Activated CD8-positive, alpha-beta memory T cell treated with anti-CD3 and anti-CD28 coated beads for 36 hours (primary cell): ENCODE measurements around the gene TBL1XR1. TPM values are rescaled to one million over a fixed set of nuclear protein-coding genes. Genes with fewer than 3 reads are reported as not detected.
"Not testable (repeated sequence)": the region's sequence is repeated elsewhere in the genome, so short reads cannot be mapped to it uniquely, and the experiment has no call there.

ENCODE experiments used
- CTCF ChIA-PET: fragments of 350-600 bp; sonication (Branson Sonifier 250); formaldehyde crosslinking; loops from one replicate; lab custom pipeline; 2021; ENCODE audit warnings: antibody characterized with exemption; lab: Charles Lee
- POLR2A ChIA-PET: fragments of 350-600 bp; sonication (Branson Sonifier 250); formaldehyde crosslinking; loops from one replicate; lab custom pipeline; 2021; ENCODE audit warnings: antibody characterized with exemption; lab: Charles Lee
- total RNA-seq, 2 experiments: library from RNA; stranded (reverse); gene quantifications; one replicate each; pipeline ENCODE4 v1.2.3, GENCODE V29; 2021

Gene TBL1XR1
- total RNA-seq, 2 experiments from 2014 or later = 197 to 208 TPM

DNA sequence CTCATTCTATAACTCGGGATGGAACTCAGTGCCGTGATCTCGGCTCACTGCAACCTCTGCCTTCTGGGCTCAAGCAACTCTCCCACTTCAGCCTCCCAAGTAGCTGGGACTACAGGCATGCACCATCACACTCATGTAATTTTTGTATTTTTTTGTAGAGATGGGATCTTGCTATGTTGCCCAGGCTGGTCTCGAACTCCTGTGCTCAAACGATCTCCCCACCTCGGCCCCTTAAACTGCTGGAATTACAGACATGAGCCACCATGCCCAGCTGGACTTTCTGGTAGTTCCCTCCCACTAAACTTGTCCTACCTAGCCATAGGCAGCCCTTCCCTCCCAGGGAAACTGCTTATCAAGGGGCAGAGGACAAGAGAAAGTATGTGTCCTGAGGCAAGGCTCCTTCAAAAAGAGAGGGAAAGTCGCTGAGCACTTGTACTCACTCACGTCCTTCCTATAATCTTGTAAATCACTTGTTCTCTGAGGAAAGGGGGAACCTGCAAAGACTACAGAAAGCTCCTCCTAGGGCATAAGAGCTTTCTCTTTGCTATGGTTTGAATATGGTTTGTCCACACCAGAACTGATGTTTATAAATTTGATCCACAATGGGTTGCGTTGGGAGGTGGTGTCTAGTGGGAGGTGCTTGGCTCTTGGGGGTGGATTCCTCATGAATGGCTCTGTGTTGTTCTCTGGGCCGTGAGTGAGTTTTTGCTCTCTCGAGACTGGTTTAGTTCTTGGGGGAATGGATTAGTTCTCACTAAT, 13.6 kb upstream of the TBL1XR1 start:
- CTCF ChIA-PET = interaction anchor here (1.6 kb wide), 1 partner anchor 8 kb away, joined by 3 read pairs; no protein-coding TSS in a partner anchor
- POLR2A ChIA-PET = no interaction called here

DNA sequence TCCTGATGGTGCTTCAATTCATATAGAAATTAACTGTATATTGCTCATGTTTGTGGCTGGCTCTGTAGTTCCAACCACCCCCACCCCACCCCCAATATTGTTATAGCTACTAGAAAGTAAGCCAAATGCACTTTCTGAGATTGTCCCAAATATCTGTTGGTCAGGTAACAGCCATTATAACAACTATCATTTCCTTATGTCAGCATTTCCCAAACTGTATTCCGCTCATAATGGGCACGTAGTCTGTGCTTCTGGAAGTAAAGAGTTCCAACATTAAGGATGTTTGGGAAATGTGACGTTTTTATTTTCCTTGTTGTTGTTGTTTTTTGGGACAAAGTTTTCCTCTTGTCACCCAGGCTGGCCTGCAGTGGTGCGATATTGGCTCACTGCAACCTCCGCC, 12.2 kb upstream of the TBL1XR1 start:
- POLR2A ChIA-PET = no interaction called here
- CTCF ChIA-PET = interaction anchor here (0.6 kb wide), 1 partner anchor 128 kb away, joined by 3 read pairs; no protein-coding TSS in a partner anchor

GRCh38 chr3:177208781-177209180, 11.5 kb upstream of the TBL1XR1 start:
- ChIA-PET CTCF (interaction anchor here (0.6 kb wide), 1 partner anchor 129 kb away, joined by 3 read pairs; no protein-coding TSS in a partner anchor), POLR2A (no interaction called here)

DNA sequence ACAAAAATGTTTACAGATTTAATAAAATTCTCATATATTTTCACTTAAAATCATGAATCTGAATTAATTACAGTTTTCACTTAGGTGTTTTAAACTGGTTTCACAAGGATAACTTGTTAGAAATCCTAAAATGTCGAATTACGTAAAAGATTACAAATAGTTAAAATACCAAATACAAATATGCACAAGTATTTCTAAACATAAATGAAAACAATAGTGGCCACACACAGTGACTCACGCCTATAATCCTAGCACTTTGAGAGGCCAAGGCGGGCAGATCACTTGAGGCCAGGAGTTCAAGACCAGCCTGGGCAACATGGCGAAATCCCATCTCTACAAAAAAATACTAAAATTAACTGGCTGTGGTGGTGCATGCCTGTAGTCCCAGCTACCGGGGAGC, 10.9 kb upstream of the TBL1XR1 start:
- POLR2A ChIA-PET = no interaction called here
- CTCF ChIA-PET = no interaction called here

DNA sequence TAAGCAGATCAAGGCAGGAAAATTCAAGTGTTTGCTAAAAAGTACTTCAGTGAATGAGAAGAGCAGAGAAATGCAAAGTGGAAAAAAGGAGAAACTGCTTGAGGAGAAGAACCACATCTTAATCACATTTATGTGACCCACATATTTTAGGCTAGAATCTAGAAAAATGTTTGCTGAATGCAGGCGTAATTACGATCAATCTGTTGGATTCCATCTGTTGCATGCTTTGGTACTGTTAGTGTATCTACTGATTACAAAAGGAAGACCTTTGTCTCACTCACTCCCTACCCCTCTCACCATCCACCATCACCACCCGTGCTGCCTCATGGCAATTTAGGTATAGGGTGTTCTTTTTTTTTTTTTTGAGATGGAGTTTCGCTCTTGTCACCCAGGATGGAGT, 9.7 kb upstream of the TBL1XR1 start:
- ChIA-PET POLR2A (no interaction called here), CTCF (no interaction called here)

GRCh38 chr3:177203689-177204395, 6.6 kb upstream of the TBL1XR1 start:
- ChIA-PET POLR2A (no interaction called here), CTCF (no interaction called here)

- POLR2A ChIA-PET, CTCF ChIA-PET: not testable (repeated sequence)
Measured at GRCh38 chr3:177203016-177203415, 5.7 kb upstream of the TBL1XR1 start.

DNA sequence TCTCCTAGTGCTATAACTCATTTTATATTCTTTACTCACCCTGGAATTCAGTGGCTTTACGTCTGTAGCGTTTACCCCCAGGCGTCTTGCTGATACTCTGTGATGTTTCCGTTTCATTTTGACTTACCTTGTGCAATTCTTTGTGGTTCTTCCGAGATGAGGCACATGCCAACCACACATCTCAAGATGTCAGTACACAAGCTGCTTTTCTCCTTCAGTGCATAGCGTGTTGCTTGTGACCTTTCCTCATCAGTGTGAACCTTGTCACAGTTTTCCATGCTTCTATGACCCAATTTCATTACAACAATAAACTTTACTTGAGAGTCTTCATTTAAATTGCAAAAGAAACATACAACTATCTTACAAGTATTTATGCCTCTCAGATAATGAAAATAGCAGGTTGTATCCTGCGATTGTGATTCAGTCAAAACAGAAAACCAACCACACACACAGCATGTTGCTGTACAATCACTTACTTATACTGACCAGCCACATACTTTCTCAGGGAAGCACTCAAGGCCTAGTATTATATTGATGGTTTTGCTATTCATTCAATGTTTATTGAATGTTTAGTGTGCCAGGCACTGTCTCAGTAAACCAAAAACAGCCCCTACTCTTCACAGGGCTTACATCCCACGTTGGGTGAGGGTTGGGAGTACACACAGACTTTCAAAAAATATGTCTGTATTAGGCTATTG, 4.6 kb upstream of the TBL1XR1 start:
- POLR2A ChIA-PET = interaction anchor here (0.6 to 2.0 kb wide), 4 partner anchors 145 to 226 kb away, joined by 3 to 19 read pairs (median 4); no protein-coding TSS in a partner anchor
- CTCF ChIA-PET = interaction anchor here (0.5 kb wide), 1 partner anchor 160 kb away, joined by 3 read pairs; no protein-coding TSS in a partner anchor

- ChIA-PET CTCF (interaction anchor here (1.7 kb wide), 1 partner anchor 160 kb away, joined by 9 read pairs; no protein-coding TSS in a partner anchor), POLR2A (interaction anchor here (0.8 to 1.4 kb wide), 2 partner anchors 159 to 160 kb away, joined by 3 to 4 read pairs; no protein-coding TSS in a partner anchor)
Measured at GRCh38 chr3:177199206-177199760, 2.0 kb upstream of the TBL1XR1 start.

DNA sequence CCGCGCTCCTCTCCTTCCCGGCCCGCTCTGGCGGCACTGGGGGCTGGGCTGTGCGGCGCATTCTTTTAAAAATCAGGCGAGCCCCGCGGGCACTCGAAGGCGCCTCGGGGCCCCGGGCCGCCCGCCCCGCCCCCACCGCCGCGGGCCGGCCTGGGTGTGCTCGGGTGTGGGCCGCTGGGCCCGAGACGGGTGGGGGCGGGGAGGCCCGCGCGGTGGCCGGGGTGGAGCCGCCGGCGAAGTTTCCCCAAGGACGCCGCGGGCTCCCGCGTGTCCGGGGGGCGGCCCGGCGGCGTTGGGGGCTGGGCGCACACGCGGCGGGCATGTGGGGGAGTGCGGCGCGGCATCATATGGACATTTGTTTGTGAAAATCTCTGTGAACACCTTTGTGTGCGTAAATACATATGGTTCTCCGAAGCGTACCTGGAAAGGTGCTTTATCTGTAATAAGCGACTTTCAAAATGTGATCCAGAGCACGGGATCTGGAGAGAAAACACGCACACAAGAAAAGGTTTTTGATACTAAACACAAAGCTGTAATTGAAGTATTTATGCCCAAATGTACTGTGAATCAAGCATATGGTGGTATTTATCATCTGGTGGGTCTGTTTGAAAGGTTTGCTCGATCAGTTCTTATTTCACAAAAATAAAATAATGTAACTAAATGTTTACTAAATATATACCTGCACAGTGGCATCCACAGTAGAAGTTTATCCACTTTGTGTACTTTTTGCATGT, 612 bp upstream of the TBL1XR1 start:
- ChIA-PET POLR2A (interaction anchor here (0.6 to 1.4 kb wide), 6 partner anchors 47 to 229 kb away, joined by 3 to 19 read pairs (median 4); no protein-coding TSS in a partner anchor), CTCF (interaction anchor here (0.6 to 2.2 kb wide), 7 partner anchors 11 to 162 kb away, joined by 3 to 11 read pairs (median 4); no protein-coding TSS in a partner anchor)

- CTCF ChIA-PET = interaction anchor here (2.2 kb wide), 1 partner anchor 163 kb away, joined by 11 read pairs; no protein-coding TSS in a partner anchor
- POLR2A ChIA-PET = interaction anchor here (0.6 to 1.3 kb wide), 6 partner anchors 51 to 164 kb away, joined by 3 to 19 read pairs (median 4); no protein-coding TSS in a partner anchor
Measured at GRCh38 chr3:177196456-177197040, 734 bp downstream of the TBL1XR1 start.

DNA sequence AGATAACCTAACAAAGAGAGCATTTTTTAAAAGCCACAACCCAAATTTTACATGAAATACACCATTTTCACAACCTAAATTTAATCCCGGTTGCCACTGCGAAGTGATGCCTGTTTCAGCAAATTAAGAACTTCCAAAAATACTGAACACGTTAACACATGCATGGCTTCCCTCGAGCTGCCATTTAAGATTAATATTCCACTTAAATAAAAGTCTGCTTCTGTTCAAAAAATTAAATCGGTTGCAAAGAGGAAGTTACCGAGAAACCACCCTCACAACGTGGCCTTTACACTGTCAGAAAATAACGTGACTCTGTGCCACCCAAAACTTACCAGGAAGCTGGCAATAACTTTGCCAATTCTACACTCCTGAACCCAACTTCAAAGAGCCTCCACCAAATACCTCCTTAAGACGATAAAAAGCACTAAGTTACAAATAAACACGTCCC, 1.2 kb downstream of the TBL1XR1 start:
- POLR2A ChIA-PET = interaction anchor here (0.6 to 1.8 kb wide), 5 partner anchors 12 to 164 kb away, joined by 3 to 13 read pairs (median 4); no protein-coding TSS in a partner anchor
- CTCF ChIA-PET = interaction anchor here (2.2 kb wide), 1 partner anchor 164 kb away, joined by 11 read pairs; no protein-coding TSS in a partner anchor

DNA sequence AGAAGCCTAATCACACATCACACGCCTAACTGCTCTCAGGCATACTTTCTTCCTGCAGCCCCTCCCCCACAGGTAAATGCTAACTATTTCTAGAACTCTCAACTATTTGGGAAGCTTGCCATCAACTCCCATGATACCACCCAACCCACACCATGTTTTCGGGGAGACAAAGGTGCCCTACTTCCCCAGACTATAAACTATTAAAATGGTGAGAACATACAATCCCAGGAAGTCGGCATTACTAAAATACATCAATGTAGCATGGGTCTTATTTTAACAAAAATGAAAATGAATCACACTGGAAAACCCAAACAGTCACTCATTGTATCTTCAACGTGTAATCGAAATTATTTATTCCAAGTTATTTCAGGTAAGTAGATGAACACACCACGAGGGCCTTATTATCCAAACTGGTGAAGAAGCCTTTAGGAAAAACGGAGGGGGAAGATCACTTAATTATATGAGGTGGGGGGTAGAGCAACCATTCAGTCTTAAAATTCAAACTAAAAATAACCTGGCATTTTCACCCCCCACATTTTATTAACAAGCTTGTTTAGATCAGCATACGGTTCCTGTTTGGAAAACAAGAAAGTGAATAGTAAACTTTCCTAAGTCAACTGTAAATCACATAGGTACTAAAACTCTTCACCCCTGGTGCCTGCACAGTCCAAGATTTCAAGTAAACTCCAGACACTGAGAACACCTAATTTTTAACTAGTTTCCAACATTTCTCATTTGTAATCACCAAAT, 1.9 kb downstream of the TBL1XR1 start:
- POLR2A ChIA-PET = interaction anchor here (1.3 to 1.8 kb wide), 2 partner anchors 11 to 165 kb away, joined by 4 to 13 read pairs; no protein-coding TSS in a partner anchor
- CTCF ChIA-PET = interaction anchor here (2.2 kb wide), 1 partner anchor 164 kb away, joined by 11 read pairs; no protein-coding TSS in a partner anchor

DNA sequence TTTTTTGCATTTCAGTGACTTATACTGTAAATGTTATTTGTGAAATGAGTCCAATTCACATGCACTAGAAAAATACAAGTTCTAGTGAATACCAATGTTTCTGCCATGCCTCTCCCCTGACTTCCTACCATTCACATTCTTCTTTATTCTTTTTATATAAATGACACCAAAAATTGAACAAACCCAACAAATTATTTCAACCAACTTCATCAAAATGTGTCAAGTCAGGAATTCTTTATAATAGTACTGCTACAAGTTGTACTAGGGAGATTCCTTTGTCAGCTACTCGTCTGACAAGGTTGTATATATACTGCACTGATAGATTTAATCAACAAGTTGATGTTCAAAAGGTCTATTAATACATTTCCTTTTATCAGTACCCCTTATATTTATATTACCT, 3.0 kb downstream of the TBL1XR1 start:
- ChIA-PET POLR2A (interaction anchor here (0.6 to 1.8 kb wide), 3 partner anchors 10 to 166 kb away, joined by 3 to 4 read pairs (median 4); no protein-coding TSS in a partner anchor), CTCF (no interaction called here)

DNA sequence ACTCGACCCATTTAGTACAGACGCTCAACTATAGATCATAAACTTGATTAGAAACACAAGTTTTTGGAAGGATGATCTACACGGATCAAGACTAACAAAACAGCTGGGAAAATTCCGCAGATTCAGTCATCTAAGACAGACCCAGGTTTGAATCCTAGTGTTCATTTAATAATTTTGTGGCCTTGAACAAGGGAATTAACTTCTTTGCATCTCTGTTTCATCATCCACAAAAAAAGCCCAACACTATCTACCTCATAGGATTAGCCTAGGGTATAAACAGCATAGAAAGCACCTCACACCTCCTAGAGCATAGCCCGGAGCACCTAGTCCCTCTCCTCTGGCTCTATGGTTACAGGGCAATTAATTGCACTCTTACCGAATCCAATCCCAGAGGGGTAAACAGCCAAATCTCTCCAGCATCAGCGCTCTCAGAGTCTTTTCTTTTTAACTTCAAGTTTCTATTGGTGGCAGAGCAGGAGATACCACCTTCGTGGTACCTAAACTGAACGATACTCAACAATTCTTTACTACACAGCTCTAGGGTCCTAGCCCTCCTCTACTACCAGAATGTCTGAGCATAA, 3.5 kb downstream of the TBL1XR1 start:
- ChIA-PET POLR2A (interaction anchor here (0.6 kb wide), 1 partner anchor 166 kb away, joined by 3 read pairs; no protein-coding TSS in a partner anchor), CTCF (no interaction called here)

DNA sequence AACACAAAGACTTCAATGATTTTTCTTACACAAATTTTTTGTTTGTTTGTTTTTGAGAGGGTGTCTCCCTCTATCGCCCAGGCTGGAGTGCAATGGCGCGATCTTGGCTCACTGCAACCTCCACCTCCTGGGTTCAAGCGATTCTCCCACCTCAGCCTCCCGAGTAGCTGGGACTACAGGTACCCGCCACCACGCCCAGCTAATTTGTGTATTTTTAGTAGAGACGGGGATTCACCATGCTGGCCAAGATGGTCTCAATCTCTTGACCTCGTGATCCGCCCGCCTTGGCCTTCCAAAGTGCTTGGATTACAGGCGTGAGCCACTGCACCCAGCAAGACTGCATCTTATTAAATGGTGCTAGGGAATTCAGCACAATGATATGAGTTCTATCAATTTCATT, 4.0 kb downstream of the TBL1XR1 start:
- POLR2A ChIA-PET = interaction anchor here (1.2 kb wide), 1 partner anchor 166 kb away, joined by 3 read pairs; no protein-coding TSS in a partner anchor
- CTCF ChIA-PET = not testable (repeated sequence)
